ENCODE data around the gene TRIM47.

Gene TRIM47

DNA sequence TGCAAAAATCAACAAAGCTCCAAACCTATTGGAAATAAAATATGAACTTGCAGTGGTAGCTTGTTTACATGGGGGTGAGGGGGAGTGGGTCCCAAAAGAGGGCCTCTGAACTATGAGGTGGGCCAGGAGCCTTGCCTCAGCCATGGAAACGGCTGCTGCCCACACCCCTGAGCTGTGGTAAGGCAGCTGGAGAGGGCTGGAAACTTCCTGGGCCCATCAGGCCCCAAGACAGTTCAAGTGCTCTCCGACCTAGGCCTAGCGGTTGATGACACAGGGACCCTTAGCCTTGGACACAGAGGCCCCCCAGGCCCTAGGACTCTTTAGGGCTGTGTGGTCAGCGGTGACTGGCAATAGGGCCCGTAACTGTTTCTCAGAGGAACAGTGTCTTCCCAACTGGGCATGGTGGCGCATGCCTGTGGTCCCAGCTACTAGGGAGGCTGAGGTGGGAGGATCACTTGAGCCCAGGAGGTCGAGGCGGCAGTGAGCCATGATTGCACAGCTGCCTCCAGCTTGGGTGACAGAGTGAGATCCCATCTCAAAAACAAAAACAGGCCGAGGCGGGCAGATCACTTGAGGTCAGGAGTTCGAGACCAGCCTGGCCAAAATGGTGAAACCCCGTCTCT is 52.5 kb downstream of the TRIM47 start:
- no peak for TF ChIP-seq POLR2A (IDR thresholded peaks at IDR 0.05; ENCODE audit: low read depth, low read length)
- FAIRE-seq (no peak), DNase-seq (ENCODE audit: insufficient read length, low spot score) (no peak)

DNA sequence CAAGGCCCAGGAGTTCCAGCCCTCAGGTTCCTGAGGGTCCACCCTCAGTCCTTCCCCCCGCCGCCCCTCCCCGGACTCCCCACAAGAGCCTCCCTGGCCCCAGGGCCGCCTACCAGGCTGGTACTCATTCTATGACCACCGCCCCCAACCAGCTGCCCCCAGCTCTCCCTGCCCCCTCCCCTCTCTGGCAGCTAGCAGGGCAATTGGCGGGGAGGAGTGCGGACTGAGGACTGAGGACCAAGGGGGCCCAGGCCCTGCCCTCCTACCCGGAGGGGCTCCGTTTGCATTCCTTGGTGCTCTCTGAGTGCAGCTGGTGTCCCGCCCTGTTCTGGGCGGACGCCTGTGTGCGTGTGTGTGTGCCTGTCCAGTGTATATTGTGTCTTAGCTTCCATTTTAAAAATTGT is 53.2 kb downstream of the TRIM47 start:
- no peak for TF ChIP-seq POLR2A (IDR thresholded peaks at IDR 0.05; ENCODE audit: low read depth, low read length)
- FAIRE-seq: no peak
- no peak for DNase-seq (ENCODE audit: insufficient read length, low spot score)

DNA sequence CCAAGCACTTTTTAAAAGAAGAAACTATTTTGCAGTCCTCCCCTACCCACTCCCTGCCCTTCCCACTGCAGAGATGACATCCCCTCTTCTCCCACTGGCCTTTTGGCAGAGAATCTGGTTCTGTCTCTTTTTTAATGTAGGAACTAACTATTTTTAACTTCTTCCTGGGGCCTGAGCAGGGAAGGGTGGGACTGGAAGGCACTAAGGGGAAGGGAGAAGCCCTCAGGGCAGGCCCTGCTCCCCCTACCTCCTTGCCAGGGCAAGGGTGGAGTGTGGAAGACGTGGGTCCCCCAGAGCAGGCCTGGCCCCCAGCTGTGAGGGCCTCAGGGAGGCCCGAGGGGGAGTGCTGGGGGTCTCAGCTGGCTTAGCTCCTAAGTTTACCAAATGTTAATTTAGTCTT is 53.7 kb downstream of the TRIM47 start:
- no peak for TF ChIP-seq POLR2A (IDR thresholded peaks at IDR 0.05; ENCODE audit: low read depth, low read length)
- FAIRE-seq: no peak
- DNase-seq (ENCODE audit: insufficient read length, low spot score): no peak

Measured in H54 (cell line).